ENCODE measurements around the gene HBP1.

HBP1 gene

GRCh38 chr7:107233174-107233573 lies 64.4 kb downstream of the HBP1 start:
- no peak for TF ChIP-seq SPI1 (IDR thresholded peaks at IDR 0.05; ENCODE audit: borderline replicate concordance, low read depth)
- no peak for TF ChIP-seq POLR2AphosphoS5 (IDR thresholded peaks at IDR 0.05; ENCODE audit: low read depth)
- no peak for TF ChIP-seq REST (IDR thresholded peaks at IDR 0.05; ENCODE audit: insufficient replicate concordance, low read depth)
- no peak for TF ChIP-seq GABPA (IDR thresholded peaks at IDR 0.05; ENCODE audit: low read depth)
- no peak for TF ChIP-seq CTCF (IDR thresholded peaks at IDR 0.05; ENCODE audit: insufficient read depth, low read length)
- H3K4me3 ChIP-seq (replicated peaks; ENCODE audit: insufficient read depth, low read length), result no peak overlapping the region
- H3K27me3 ChIP-seq (ENCODE audit: insufficient read depth, poor library complexity, severe bottlenecking), result no peaks in the 10 kb centered on the region
- no peak overlapping the region for H3K27ac ChIP-seq (replicated peaks)
- no peak for DNase-seq (ENCODE audit: low read depth in 1 of 2, low spot score in 1 of 2)

GRCh38 chr7:107233981-107234380 lies 65.2 kb downstream of the HBP1 start:
- H3K27ac ChIP-seq (replicated peaks), result no peak overlapping the region
- no peak for TF ChIP-seq SPI1 (IDR thresholded peaks at IDR 0.05; ENCODE audit: borderline replicate concordance, low read depth)
- no peak for TF ChIP-seq POLR2AphosphoS5 (IDR thresholded peaks at IDR 0.05; ENCODE audit: low read depth)
- TF ChIP-seq GABPA (IDR thresholded peaks at IDR 0.05; ENCODE audit: low read depth), result no peak
- TF ChIP-seq REST (IDR thresholded peaks at IDR 0.05; ENCODE audit: insufficient replicate concordance, low read depth), result no peak
- H3K27me3 ChIP-seq (ENCODE audit: insufficient read depth, poor library complexity, severe bottlenecking), result no peaks in the 10 kb centered on the region
- no peak overlapping the region for H3K4me3 ChIP-seq (replicated peaks; ENCODE audit: insufficient read depth, low read length)
- DNase-seq (ENCODE audit: low read depth in 1 of 2, low spot score in 1 of 2), result no peak

- TF ChIP-seq CTCF (IDR thresholded peaks at IDR 0.05; ENCODE audit: insufficient read depth, low read length) (no peak), GABPA (IDR thresholded peaks at IDR 0.05; ENCODE audit: low read depth) (no peak), SPI1 (IDR thresholded peaks at IDR 0.05; ENCODE audit: borderline replicate concordance, low read depth) (no peak), REST (IDR thresholded peaks at IDR 0.05; ENCODE audit: insufficient replicate concordance, low read depth) (no peak), POLR2AphosphoS5 (IDR thresholded peaks at IDR 0.05; ENCODE audit: low read depth) (no peak)
- H3K27ac ChIP-seq (replicated peaks), result no peak overlapping the region
- no peak for DNase-seq (ENCODE audit: low read depth in 1 of 2, low spot score in 1 of 2)
- H3K4me3 ChIP-seq (replicated peaks; ENCODE audit: insufficient read depth, low read length), result no peak overlapping the region
- H3K27me3 ChIP-seq (ENCODE audit: insufficient read depth, poor library complexity, severe bottlenecking), result no peaks in the 10 kb centered on the region
These were observed 65.6 kb downstream of the HBP1 start for GRCh38 chr7:107234436-107234835.

Data from HL-60 (cell line).